ENCODE results near the gene ZNF697. TPM values are rescaled to one million over a fixed set of nuclear protein-coding genes. Genes with fewer than 3 reads are reported as not detected.
A peak's percentile ranks its signal among the peaks of the same experiment; 100 is the strongest.

Gene ZNF697
- total and polyA plus RNA-seq, 9 of the 15 experiments (the other 6 are each of a cell fraction or from before 2014, with no cell fraction given) = 2.1 to 13.6 (median 8.3) TPM

DNA sequence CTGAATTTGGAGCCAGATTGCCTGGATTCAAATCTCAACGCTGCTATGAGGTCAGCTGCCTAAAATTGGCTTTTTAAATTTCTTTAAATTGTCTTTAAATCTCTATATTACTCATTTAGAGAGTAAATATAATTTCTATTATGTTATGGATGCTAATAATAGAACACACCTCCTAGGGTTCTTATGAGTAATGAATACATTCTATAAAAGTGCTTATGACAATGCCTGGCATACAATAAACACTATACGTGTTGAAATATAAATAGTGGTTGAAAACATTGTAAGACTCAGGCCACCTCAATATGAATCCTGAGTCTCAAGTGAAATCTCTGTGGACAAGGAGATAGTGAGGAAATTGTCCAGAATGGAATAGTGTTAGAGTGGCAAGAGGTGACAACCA is 32.7 kb upstream of the ZNF697 start:
- H3K36me3 ChIP-seq (ENCODE audit: control insufficient read depth, insufficient read depth, low read length) = no peaks in the 10 kb centered on the region
- CTCF ChIA-PET (ENCODE audit: low intra/inter-chr PET ratio) = no interaction called here
- H2AFZ ChIP-seq (ENCODE audit: low read depth, low read length) = no peak overlapping the region
- BruUV-seq (replicated peaks) = no TSS peak
- no peak overlapping the region for H3K4me3 ChIP-seq
- no peak overlapping the region for H3K4me2 ChIP-seq (ENCODE audit: insufficient read depth, low read length)
- DNase-seq (ENCODE audit: extremely low read depth in 1 of 4, low spot score in 3 of 4) (no peak), FAIRE-seq (no peak), ATAC-seq (no peak)
- TF ChIP-seq LEF1 (IDR thresholded peaks at IDR 0.05) = no peak
- no peaks in the 10 kb centered on the region for H3K9me1 ChIP-seq (ENCODE audit: control insufficient read depth, insufficient read depth, low read length)
- peaks cover 0 to 3% of the 10 kb centered on the region in 2 experiments; a peak in 1 of 5 replicates for H3K4me1 ChIP-seq (replicated peaks in 1 of 2; ENCODE audit: control insufficient read depth in 2 of 2, insufficient read depth in 2 of 2, low read length in 2 of 2)
- no peak overlapping the region for H3K27ac ChIP-seq (ENCODE audit: extremely low read depth, low read depth, low read length)
- 3% methylated on average over 2 of the region's 2 CpGs for WGBS (ENCODE audit: insufficient coverage, low coverage, missing lambda C conversion rate)
- no peaks in the 10 kb centered on the region for H3K27me3 ChIP-seq (ENCODE audit: control insufficient read depth in 2 of 2, insufficient read depth in 2 of 2, low read length in 2 of 2)
- no peaks in the 10 kb centered on the region for H4K20me1 ChIP-seq (replicated peaks; ENCODE audit: control insufficient read depth, insufficient read depth, low read length)
- intact Hi-C loops (cut with micrococcal nuclease) = no loop called here
- POLR2A ChIA-PET = no interaction called here
- no peaks in the 10 kb centered on the region for H3K79me2 ChIP-seq (ENCODE audit: control insufficient read depth, insufficient read depth, low read length)
- no peaks in the 10 kb centered on the region for H3K9me3 ChIP-seq (replicated peaks; ENCODE audit: control insufficient read depth, insufficient read depth, low read depth, low read length)
- no peak overlapping the region for H3K9ac ChIP-seq (ENCODE audit: insufficient read depth in 1 of 2, low read depth in 2 of 2, low read length in 2 of 2)
- in situ Hi-C loops (cut with MboI) = no loop called here

DNA sequence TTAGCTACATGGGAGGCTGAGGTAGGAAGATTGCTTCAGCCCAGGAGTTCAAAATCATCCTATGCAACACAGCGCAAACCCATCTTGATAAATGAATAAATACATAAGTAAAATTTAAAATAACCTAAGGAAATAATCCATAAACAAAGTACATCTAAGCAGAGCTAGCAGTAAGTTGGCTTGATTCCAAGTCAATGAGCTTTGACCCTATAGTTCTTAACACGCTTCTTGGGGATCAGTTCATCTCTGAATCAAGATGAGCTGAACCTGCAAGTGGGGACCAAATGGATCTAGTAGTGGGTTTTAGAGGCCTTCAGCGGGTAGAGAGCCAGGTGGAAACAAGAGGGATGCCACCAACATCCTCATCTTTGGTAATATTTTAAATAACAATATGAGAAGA is 32.1 kb upstream of the ZNF697 start:
- ChIA-PET CTCF (ENCODE audit: low intra/inter-chr PET ratio) (no interaction called here), POLR2A (no interaction called here)
- H3K36me3 ChIP-seq (ENCODE audit: control insufficient read depth, insufficient read depth, low read length) = no peaks in the 10 kb centered on the region
- no peak overlapping the region for H3K4me2 ChIP-seq (ENCODE audit: insufficient read depth, low read length)
- no peaks in the 10 kb centered on the region for H3K9me3 ChIP-seq (replicated peaks; ENCODE audit: control insufficient read depth, insufficient read depth, low read depth, low read length)
- no peak overlapping the region for H3K4me3 ChIP-seq
- TF ChIP-seq NFIC (IDR thresholded peaks at IDR 0.05) = peak; percentile 50
- TF ChIP-seq L3MBTL2 (IDR thresholded peaks at IDR 0.05) = no peak
- TF ChIP-seq, protein P1, sequence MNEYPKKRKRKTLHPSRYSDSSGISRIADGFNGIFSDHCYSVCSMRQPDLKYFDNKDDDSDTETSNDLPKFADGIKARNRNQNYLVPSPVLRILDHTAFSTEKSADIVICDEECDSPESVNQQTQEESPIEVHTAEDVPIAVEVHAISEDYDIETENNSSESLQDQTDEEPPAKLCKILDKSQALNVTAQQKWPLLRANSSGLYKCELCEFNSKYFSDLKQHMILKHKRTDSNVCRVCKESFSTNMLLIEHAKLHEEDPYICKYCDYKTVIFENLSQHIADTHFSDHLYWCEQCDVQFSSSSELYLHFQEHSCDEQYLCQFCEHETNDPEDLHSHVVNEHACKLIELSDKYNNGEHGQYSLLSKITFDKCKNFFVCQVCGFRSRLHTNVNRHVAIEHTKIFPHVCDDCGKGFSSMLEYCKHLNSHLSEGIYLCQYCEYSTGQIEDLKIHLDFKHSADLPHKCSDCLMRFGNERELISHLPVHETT (CRISPR knock-in tag; conservative IDR thresholded peaks at IDR 0.05 in 1 of 2, IDR thresholded peaks at IDR 0.05 in 1 of 2) = no peak
- no peak for TF ChIP-seq ZNF395 (CRISPR knock-in tag; IDR thresholded peaks at IDR 0.05)
- no peak for TF ChIP-seq EHMT2 (IDR thresholded peaks at IDR 0.05)
- no peak for TF ChIP-seq JUN (IDR thresholded peaks at IDR 0.05; ENCODE audit: borderline replicate concordance, low read depth, low read length)
- no peak for TF ChIP-seq JUN (CRISPR knock-in tag; IDR thresholded peaks at IDR 0.05; ENCODE audit: borderline replicate concordance)
- H4K20me1 ChIP-seq (replicated peaks; ENCODE audit: control insufficient read depth, insufficient read depth, low read length) = no peaks in the 10 kb centered on the region
- no peaks in the 10 kb centered on the region for H3K79me2 ChIP-seq (ENCODE audit: control insufficient read depth, insufficient read depth, low read length)
- no peak overlapping the region for H2AFZ ChIP-seq (ENCODE audit: low read depth, low read length)
- ATAC-seq (no peak), FAIRE-seq (no peak), DNase-seq (ENCODE audit: extremely low read depth in 1 of 4, low spot score in 3 of 4) (no peak)
- WGBS (ENCODE audit: insufficient coverage, low coverage, missing lambda C conversion rate) = 0% methylated on average over 3 of the region's 3 CpGs
- no peaks in the 10 kb centered on the region for H3K27me3 ChIP-seq (ENCODE audit: control insufficient read depth in 2 of 2, insufficient read depth in 2 of 2, low read length in 2 of 2)
- H3K9me1 ChIP-seq (ENCODE audit: control insufficient read depth, insufficient read depth, low read length) = no peaks in the 10 kb centered on the region
- intact Hi-C loops (cut with micrococcal nuclease) (no loop called here), in situ Hi-C loops (cut with MboI) (no loop called here)
- no peak overlapping the region for H3K9ac ChIP-seq (ENCODE audit: insufficient read depth in 1 of 2, low read depth in 2 of 2, low read length in 2 of 2)
- H3K4me1 ChIP-seq (replicated peaks in 1 of 2; ENCODE audit: control insufficient read depth in 2 of 2, insufficient read depth in 2 of 2, low read length in 2 of 2) = peaks cover 0 to 7% of the 10 kb centered on the region in 2 experiments; a peak in 2 of 5 replicates
- no peak overlapping the region for H3K27ac ChIP-seq (ENCODE audit: extremely low read depth, low read depth, low read length)
- BruUV-seq (replicated peaks) = no TSS peak
